MM.1S (cell line): ENCODE data around the gene CHMP6.
A peak's percentile ranks its signal among the peaks of the same experiment; 100 is the strongest.

Experiments used
- DNase-seq: peaks from one replicate; pipeline ENCODE4 v3.0.0-alpha.2; 2015
- H2AFZ ChIP-seq: fragments of 300-600 bp; sonication (generic); 2 replicates; pipeline ENCODE4 v1.6.0; 2016; ENCODE audit warnings: antibody characterized with exemption, low read length
- H3F3A ChIP-seq: fragments of 300-600 bp; sonication (generic); 2 replicates; pipeline ENCODE4 v1.6.1; 2016; ENCODE audit warnings: mild to moderate bottlenecking, antibody characterized with exemption, low read length, moderate library complexity, mixed read lengths; ENCODE audit not compliant: insufficient read depth
- H3K27ac ChIP-seq: fragments of 300-600 bp; sonication (generic); 2 replicates; pipeline ENCODE4 v1.5.1; 2016; ENCODE audit warnings: mild to moderate bottlenecking, low read length
- H3K27me3 ChIP-seq: fragments of 300-600 bp; sonication (generic); replicated peaks from 2 replicates; pipeline ENCODE4 v1.6.0; 2016; ENCODE audit warnings: low read length; ENCODE audit not compliant: insufficient read depth
- H3K36me3 ChIP-seq: fragments of 300-600 bp; sonication (generic); replicated peaks from 2 replicates; pipeline ENCODE4 v1.6.1; 2016; ENCODE audit warnings: mild to moderate bottlenecking, low read length, mixed read lengths; ENCODE audit not compliant: insufficient read depth
- H3K4me1 ChIP-seq: fragments of 300-600 bp; sonication (generic); 2 replicates; pipeline ENCODE4 v1.6.1; 2016; ENCODE audit warnings: low read length, mixed read lengths
- H3K4me2 ChIP-seq: fragments of 300-600 bp; sonication (generic); 2 replicates; pipeline ENCODE4 v1.6.0; 2016; ENCODE audit warnings: low read depth, low read length
- H3K4me3 ChIP-seq: fragments of 300-600 bp; sonication (generic); 2 replicates; pipeline ENCODE4 v1.5.1; 2016; ENCODE audit warnings: low read length, mixed read lengths
- H3K79me2 ChIP-seq: fragments of 300-600 bp; sonication (generic); 2 replicates; pipeline ENCODE4 v1.6.1; 2016; ENCODE audit warnings: mixed run types, low read length, mixed read lengths
- H3K9ac ChIP-seq: fragments of 300-600 bp; sonication (generic); 2 replicates; pipeline ENCODE4 v1.6.1; 2016; ENCODE audit warnings: low read length, mixed read lengths
- H3K9me2 ChIP-seq: fragments of 300-600 bp; sonication (generic); replicated peaks from 2 replicates; pipeline ENCODE4 v1.6.1; 2016; ENCODE audit warnings: mild to moderate bottlenecking, low read length, mixed read lengths; ENCODE audit not compliant: insufficient read depth
- H3K9me3 ChIP-seq: fragments of 300-600 bp; sonication (generic); replicated peaks from 2 replicates; pipeline ENCODE4 v1.6.1; 2016; ENCODE audit warnings: mild to moderate bottlenecking, low read length, mixed read lengths; ENCODE audit not compliant: insufficient read depth
- H4K20me1 ChIP-seq: fragments of 300-600 bp; sonication (generic); 2 replicates; pipeline ENCODE4 v1.6.1; 2016; ENCODE audit warnings: mild to moderate bottlenecking, low read length, moderate library complexity, mixed read lengths; ENCODE audit not compliant: insufficient read depth
- EZH2 ChIP-seq: fragments of 300-600 bp; sonication (generic); optimal IDR thresholded peaks from 2 replicates; pipeline ENCODE3; 2017; ENCODE audit warnings: low read depth, mild to moderate bottlenecking, antibody characterized with exemption, low read length, mixed read lengths
- EZH2phosphoT487 ChIP-seq: fragments of 300-600 bp; sonication (generic); IDR thresholded peaks from 2 replicates; pipeline ENCODE4 v1.6.1; 2018; ENCODE audit warnings: antibody characterized with exemption, low read length
- TF ChIP-seq, protein P1 (sequence below): fragments of 300-600 bp; sonication (generic); IDR thresholded peaks from 2 replicates; pipeline ENCODE4 v1.5.1; 2016; ENCODE audit warnings: antibody characterized with exemption, low read length, mixed read lengths

The CHMP6 gene

DNA sequence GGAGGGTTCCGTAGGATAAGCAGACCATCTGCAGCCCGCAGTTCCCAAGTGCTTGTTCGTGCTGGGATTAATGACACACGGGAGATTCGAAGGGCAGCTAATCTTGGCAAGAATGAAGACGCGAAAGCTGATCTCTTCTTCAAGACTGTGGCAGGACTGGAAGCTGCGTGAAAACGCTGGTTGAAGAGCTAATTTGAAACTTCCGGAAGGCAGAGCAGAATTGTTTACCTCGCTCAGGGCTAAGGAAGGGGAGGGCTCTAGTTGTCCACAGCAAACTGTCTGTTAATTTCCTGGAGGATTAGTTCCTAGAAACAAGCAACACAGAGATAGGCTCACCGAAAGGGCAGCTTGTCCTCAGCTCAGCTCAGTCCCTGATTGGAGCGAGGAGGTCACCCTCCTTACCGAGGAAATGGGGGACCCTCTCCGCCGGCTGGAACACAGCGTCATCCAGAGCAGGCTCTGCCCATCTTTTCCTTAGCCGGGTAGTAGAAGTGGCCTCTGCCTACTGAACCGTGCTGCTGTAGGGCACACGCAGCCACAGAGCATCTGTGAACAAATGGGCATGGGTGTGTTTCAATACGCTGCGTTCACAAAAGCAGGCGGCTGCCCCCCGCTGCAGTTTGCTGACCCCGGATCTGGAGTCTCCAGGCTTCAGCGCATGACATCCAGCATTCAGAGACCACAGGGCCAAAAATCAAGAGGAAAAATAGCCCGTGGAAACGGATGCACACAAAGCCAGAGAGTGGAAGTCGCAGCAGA, 26.6 kb downstream of the CHMP6 start:
- H3K4me3 ChIP-seq, result peak overlapping the region; percentile 46

GRCh38 chr17:81019563-81020442, 28.2 kb downstream of the CHMP6 start:
- Histone ChIP-seq H3K9me3 (no peaks in the 10 kb centered on the region), H3K9me2 (no peaks in the 10 kb centered on the region), H3K27ac (no peak overlapping the region), H3F3A (no peaks in the 10 kb centered on the region), H3K4me1 (peaks cover 11% of the 10 kb centered on the region), H3K27me3 (peaks cover 27% of the 10 kb centered on the region), H4K20me1 (no peaks in the 10 kb centered on the region), H3K4me2 (no peak overlapping the region), H3K4me3 (no peak overlapping the region), H3K36me3 (no peaks in the 10 kb centered on the region), H3K79me2 (no peaks in the 10 kb centered on the region), H2AFZ (no peak overlapping the region), H3K9ac (no peak overlapping the region)
- TF ChIP-seq EZH2 (no peak), EZH2phosphoT487 (no peak)
- TF ChIP-seq, protein P1, sequence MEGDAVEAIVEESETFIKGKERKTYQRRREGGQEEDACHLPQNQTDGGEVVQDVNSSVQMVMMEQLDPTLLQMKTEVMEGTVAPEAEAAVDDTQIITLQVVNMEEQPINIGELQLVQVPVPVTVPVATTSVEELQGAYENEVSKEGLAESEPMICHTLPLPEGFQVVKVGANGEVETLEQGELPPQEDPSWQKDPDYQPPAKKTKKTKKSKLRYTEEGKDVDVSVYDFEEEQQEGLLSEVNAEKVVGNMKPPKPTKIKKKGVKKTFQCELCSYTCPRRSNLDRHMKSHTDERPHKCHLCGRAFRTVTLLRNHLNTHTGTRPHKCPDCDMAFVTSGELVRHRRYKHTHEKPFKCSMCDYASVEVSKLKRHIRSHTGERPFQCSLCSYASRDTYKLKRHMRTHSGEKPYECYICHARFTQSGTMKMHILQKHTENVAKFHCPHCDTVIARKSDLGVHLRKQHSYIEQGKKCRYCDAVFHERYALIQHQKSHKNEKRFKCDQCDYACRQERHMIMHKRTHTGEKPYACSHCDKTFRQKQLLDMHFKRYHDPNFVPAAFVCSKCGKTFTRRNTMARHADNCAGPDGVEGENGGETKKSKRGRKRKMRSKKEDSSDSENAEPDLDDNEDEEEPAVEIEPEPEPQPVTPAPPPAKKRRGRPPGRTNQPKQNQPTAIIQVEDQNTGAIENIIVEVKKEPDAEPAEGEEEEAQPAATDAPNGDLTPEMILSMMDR, result no peak
- DNase-seq, result no peak

More for the DNA sequence above, 26.6 kb downstream of the CHMP6 start:
- H3K9me3 ChIP-seq, result no peaks in the 10 kb centered on the region
- H3K9me2 ChIP-seq, result no peaks in the 10 kb centered on the region
- peaks cover 14% of the 10 kb centered on the region; the same call in 1 of the 2 replicates for H3K27me3 ChIP-seq
- peak overlapping the region; percentile 55 for H3K4me2 ChIP-seq
- H3K36me3 ChIP-seq, result no peaks in the 10 kb centered on the region
- peak overlapping the region; percentile 77 for H2AFZ ChIP-seq
- H3K27ac ChIP-seq, result peak overlapping the region; percentile 50; the same call in 1 of the 2 replicates
- peaks cover 11% of the 10 kb centered on the region for H3K4me1 ChIP-seq
- peak overlapping the region; percentile 20; the same call in 1 of the 2 replicates for H3K9ac ChIP-seq
- peak; percentile 55 for DNase-seq
- no peaks in the 10 kb centered on the region for H3F3A ChIP-seq
- no peaks in the 10 kb centered on the region for H4K20me1 ChIP-seq
- TF ChIP-seq, protein P1, result no peak
- TF ChIP-seq EZH2 (no peak), EZH2phosphoT487 (no peak)
- no peaks in the 10 kb centered on the region for H3K79me2 ChIP-seq

- DNase-seq, result no peak
- H3K36me3 ChIP-seq, result no peaks in the 10 kb centered on the region
- no peaks in the 10 kb centered on the region for H3K79me2 ChIP-seq
- peaks cover 11% of the 10 kb centered on the region for H3K4me1 ChIP-seq
- H4K20me1 ChIP-seq, result no peaks in the 10 kb centered on the region
- TF ChIP-seq, protein P1, result no peak
- no peak for TF ChIP-seq EZH2phosphoT487
- TF ChIP-seq EZH2, result no peak
- no peaks in the 10 kb centered on the region for H3K9me3 ChIP-seq
- H3K27me3 ChIP-seq, result peaks cover 30% of the 10 kb centered on the region
- no peaks in the 10 kb centered on the region for H3K9me2 ChIP-seq
- no peak overlapping the region for H3K9ac ChIP-seq
- H3K4me2 ChIP-seq, result no peak overlapping the region
- no peak overlapping the region for H3K27ac ChIP-seq
- no peaks in the 10 kb centered on the region for H3F3A ChIP-seq
- no peak overlapping the region for H3K4me3 ChIP-seq
- no peak overlapping the region for H2AFZ ChIP-seq
Measured at GRCh38 chr17:81020443-81020766, 28.8 kb downstream of the CHMP6 start.
